Stomach (tissue), 9 donors: ENCODE results near the gene MOB1A. TPM values are rescaled to one million over a fixed set of nuclear protein-coding genes. Genes with fewer than 3 reads are reported as not detected.

Experiments
- DNase-seq, 2 donors: peaks; one replicate each; pipeline versions ENCODE4 v3.0.0 to v3.0.0-alpha.2; 2013 to 2019
- H3K27ac ChIP-seq, 5 donors: fragments of 200-600 bp in 4 of 5; sonication (generic) in 4 of 5; one replicate each; pipeline ENCODE4 v1.5.1; 2013 to 2019; ENCODE audit warnings: mild to moderate bottlenecking in 1 of 5, moderate library complexity in 1 of 5
- H3K27me3 ChIP-seq, 3 donors: fragments of 200-600 bp; sonication (generic); one replicate each; pipeline ENCODE4 v1.5.1; 2017 to 2019; ENCODE audit warnings: mixed run types in 1 of 3
- H3K36me3 ChIP-seq, 4 donors: fragments of 200-600 bp; sonication (generic); 1 replicate in 3 of 4; 2 replicates in 1 of 4; pipeline ENCODE4 v1.5.1; 2016 to 2019
- H3K4me1 ChIP-seq, 4 donors: fragments of 200-600 bp; sonication (generic); one replicate each; pipeline ENCODE4 v1.5.1; 2016 to 2019
- H3K4me3 ChIP-seq, 4 donors: fragments of 200-600 bp; sonication (generic) in 3 of 4; one replicate each; pipeline ENCODE4 v1.5.1; 2016 to 2019; ENCODE audit warnings: mild to moderate bottlenecking in 1 of 4
- H3K9me3 ChIP-seq, 4 donors: fragments of 200-600 bp; sonication (generic); one replicate each; pipeline ENCODE4 v1.5.1; 2016 to 2019
- CTCF ChIP-seq, 7 experiments: fragments of 450-650 bp in 4 of 7; fragments of 200-600 bp in 3 of 7; sonication (generic) in 3 of 7; IDR thresholded peaks; one replicate each; pipeline ENCODE4 v1.5.1; 2016 to 2019; ENCODE audit warnings: antibody characterized with exemption in 7 of 7, control low read depth in 2 of 7, mild to moderate bottlenecking in 1 of 7
- EP300 ChIP-seq: sonication (generic); formaldehyde crosslinking; IDR thresholded peaks from one replicate; pipeline ENCODE4 v1.6.1; 2017; ENCODE audit warnings: antibody characterized with exemption
- POLR2A ChIP-seq, 4 donors: fragments of 450-650 bp; IDR thresholded peaks; one replicate each; pipeline ENCODE4 v1.6.1; 2016; ENCODE audit warnings: antibody characterized with exemption in 4 of 4, control low read depth in 2 of 4, mild to moderate bottlenecking in 1 of 4, moderate library complexity in 1 of 4
- POLR2AphosphoS5 ChIP-seq, 3 donors: sonication (generic); formaldehyde crosslinking; IDR thresholded peaks; one replicate each; pipeline ENCODE4 v1.6.1; 2016; ENCODE audit warnings: antibody characterized with exemption in 3 of 3
- WGBS, 5 donors: extraction: QIAGEN DNeasy Blood & Tissue Kit in 3 of 5; methylation state at CpG; one replicate each; pipeline versions ENCODE4 v1.1.5 to v1.1.7; 2013 to 2018; 5-methylcytosine and 5-hydroxymethylcytosine counted together
- intact Hi-C: fragments of 100-400 bp; cut with DNase I; formaldehyde crosslinking; loops from one replicate; pipeline ENCODE4 v1.15.1; 2023; ENCODE audit warnings: low total_unique reads
- polyA plus RNA-seq, 3 donors: library from polyadenylated mRNA; stranded (reverse); fragments of 200-250 nt; gene quantifications; one replicate each; pipeline ENCODE4 v1.2.3, GENCODE V29; 2013
- total RNA-seq, 5 donors: library from RNA; depleted of rRNA; stranded (reverse); fragments of >200 nt; gene quantifications; one replicate each; pipeline versions ENCODE4 v1.1.0 to v1.2.3, GENCODE V29; 2014 to 2016
- donor health status: healthy with polysubstance abuse.
- donor health status: Bipolar disorder and iron deficiency.
- donor health status: healthy.

MOB1A gene
- total and polyA plus RNA-seq, 8 donors = 22.4 to 127 (median 62.9) TPM

GRCh38 chr2:74225698-74226459, 47.2 kb upstream of the MOB1A start:
- TF ChIP-seq EP300 = no peak
- TF ChIP-seq POLR2AphosphoS5 (IDR thresholded peaks at IDR 0.05) = no peak
- no peak for TF ChIP-seq POLR2A (IDR thresholded peaks at IDR 0.05)
- TF ChIP-seq CTCF (IDR thresholded peaks at IDR 0.05) = no peak
- Histone ChIP-seq H3K4me3 (no peak overlapping the region), H3K9me3 (no peaks in the 10 kb centered on the region), H3K4me1 (peaks cover 0 to 16% (median 13%) of the 10 kb centered on the region in 4 donors), H3K27ac (no peak overlapping the region), H3K27me3 (no peaks in the 10 kb centered on the region), H3K36me3 (peaks cover 0 to 11% (median 4%) of the 10 kb centered on the region in 4 donors)
- intact Hi-C loops = no loop called here
- DNase-seq = no peak
- WGBS, 5 donors = 63 to 75% (median 69%) methylated on average over 3 to 4 of the region's 4 CpGs

GRCh38 chr2:74223941-74224770, 45.5 kb upstream of the MOB1A start:
- peak in 1 of 2 donors; percentile 20 for DNase-seq
- H3K9me3 ChIP-seq = no peaks in the 10 kb centered on the region
- H3K4me3 ChIP-seq = no peak overlapping the region
- peak overlapping the region in 1 of 5 donors; percentile 34 for H3K27ac ChIP-seq
- TF ChIP-seq POLR2A (IDR thresholded peaks at IDR 0.05) (no peak), POLR2AphosphoS5 (IDR thresholded peaks at IDR 0.05) (no peak), CTCF (IDR thresholded peaks at IDR 0.05) (no peak), EP300 (no peak)
- H3K36me3 ChIP-seq = peaks cover 0 to 18% (median 7%) of the 10 kb centered on the region in 4 donors
- H3K27me3 ChIP-seq = no peaks in the 10 kb centered on the region
- intact Hi-C loops = no loop called here
- 91 to 97% (median 96%) methylated on average over 8 of the region's 8 CpGs for WGBS, 5 donors
- peaks cover 0 to 16% (median 13%) of the 10 kb centered on the region in 4 donors for H3K4me1 ChIP-seq

- DNase-seq = no peak
- Histone ChIP-seq H3K4me3 (no peak overlapping the region), H3K9me3 (no peaks in the 10 kb centered on the region), H3K27me3 (no peaks in the 10 kb centered on the region), H3K4me1 (peaks cover 0 to 16% (median 13%) of the 10 kb centered on the region in 4 donors), H3K27ac (no peak overlapping the region), H3K36me3 (peaks cover 0 to 35% (median 16%) of the 10 kb centered on the region in 4 donors)
- TF ChIP-seq POLR2A (IDR thresholded peaks at IDR 0.05) = no peak
- TF ChIP-seq EP300 = no peak
- no peak for TF ChIP-seq CTCF (IDR thresholded peaks at IDR 0.05)
- no peak for TF ChIP-seq POLR2AphosphoS5 (IDR thresholded peaks at IDR 0.05)
- intact Hi-C loops = no loop called here
- WGBS, 5 donors = 88 to 94% (median 89%) methylated on average over 5 to 6 of the region's 6 CpGs
Measured at GRCh38 chr2:74222300-74222650, 43.6 kb upstream of the MOB1A start.

GRCh38 chr2:74221604-74222299, 43.1 kb upstream of the MOB1A start:
- WGBS, 5 donors = 92 to 98% (median 94%) methylated on average over 6 of the region's 6 CpGs
- H3K27ac ChIP-seq = no peak overlapping the region
- H3K9me3 ChIP-seq = no peaks in the 10 kb centered on the region
- intact Hi-C loops = no loop called here
- peaks cover 5 to 38% (median 21%) of the 10 kb centered on the region in 4 donors for H3K36me3 ChIP-seq
- no peaks in the 10 kb centered on the region for H3K27me3 ChIP-seq
- peaks cover 0 to 12% (median 9%) of the 10 kb centered on the region in 4 donors for H3K4me1 ChIP-seq
- H3K4me3 ChIP-seq = no peak overlapping the region
- no peak for DNase-seq
- TF ChIP-seq POLR2AphosphoS5 (IDR thresholded peaks at IDR 0.05) (no peak), CTCF (IDR thresholded peaks at IDR 0.05) (no peak), EP300 (no peak), POLR2A (IDR thresholded peaks at IDR 0.05) (no peak)
